Measurements from ENCODE around the gene SHOC1.
A peak's percentile ranks its signal among the peaks of the same experiment; 100 is the strongest.

The SHOC1 gene

DNA sequence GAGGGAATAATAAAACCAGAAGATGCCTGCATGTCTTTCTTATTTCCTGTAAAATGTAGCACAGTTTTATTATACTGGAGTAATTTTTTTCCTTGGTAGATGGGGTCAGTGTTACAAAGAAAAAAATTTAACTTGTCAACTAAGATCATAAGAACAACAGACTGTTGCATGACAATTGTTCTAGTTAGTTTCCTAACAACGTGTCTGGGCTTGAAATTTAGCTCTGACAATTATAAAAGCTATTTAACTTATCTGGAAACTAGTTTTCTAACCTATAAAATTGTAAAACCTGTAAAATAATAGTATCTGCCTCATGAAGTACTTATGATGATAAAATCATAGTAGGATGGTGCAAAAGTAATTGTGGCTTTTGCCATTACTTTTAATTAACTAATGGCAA, 4.9 kb downstream of the SHOC1 start:
- H3K4me3 Mint-ChIP-seq: no peak overlapping the region
- H3K27ac Mint-ChIP-seq: no peak overlapping the region
- no peaks in the 10 kb centered on the region for H3K27me3 Mint-ChIP-seq (ENCODE audit: low read depth, poor library complexity)
- H3K4me1 Mint-ChIP-seq: no peaks in the 10 kb centered on the region
- no peak for DNase-seq
- peaks cover 23% of the 10 kb centered on the region for H3K9me3 Mint-ChIP-seq
- peaks cover 26% of the 10 kb centered on the region for H3K36me3 Mint-ChIP-seq (ENCODE audit: low read depth)
- TF ChIP-seq, protein P1, sequence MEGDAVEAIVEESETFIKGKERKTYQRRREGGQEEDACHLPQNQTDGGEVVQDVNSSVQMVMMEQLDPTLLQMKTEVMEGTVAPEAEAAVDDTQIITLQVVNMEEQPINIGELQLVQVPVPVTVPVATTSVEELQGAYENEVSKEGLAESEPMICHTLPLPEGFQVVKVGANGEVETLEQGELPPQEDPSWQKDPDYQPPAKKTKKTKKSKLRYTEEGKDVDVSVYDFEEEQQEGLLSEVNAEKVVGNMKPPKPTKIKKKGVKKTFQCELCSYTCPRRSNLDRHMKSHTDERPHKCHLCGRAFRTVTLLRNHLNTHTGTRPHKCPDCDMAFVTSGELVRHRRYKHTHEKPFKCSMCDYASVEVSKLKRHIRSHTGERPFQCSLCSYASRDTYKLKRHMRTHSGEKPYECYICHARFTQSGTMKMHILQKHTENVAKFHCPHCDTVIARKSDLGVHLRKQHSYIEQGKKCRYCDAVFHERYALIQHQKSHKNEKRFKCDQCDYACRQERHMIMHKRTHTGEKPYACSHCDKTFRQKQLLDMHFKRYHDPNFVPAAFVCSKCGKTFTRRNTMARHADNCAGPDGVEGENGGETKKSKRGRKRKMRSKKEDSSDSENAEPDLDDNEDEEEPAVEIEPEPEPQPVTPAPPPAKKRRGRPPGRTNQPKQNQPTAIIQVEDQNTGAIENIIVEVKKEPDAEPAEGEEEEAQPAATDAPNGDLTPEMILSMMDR (IDR thresholded peaks at IDR 0.05): no peak

DNA sequence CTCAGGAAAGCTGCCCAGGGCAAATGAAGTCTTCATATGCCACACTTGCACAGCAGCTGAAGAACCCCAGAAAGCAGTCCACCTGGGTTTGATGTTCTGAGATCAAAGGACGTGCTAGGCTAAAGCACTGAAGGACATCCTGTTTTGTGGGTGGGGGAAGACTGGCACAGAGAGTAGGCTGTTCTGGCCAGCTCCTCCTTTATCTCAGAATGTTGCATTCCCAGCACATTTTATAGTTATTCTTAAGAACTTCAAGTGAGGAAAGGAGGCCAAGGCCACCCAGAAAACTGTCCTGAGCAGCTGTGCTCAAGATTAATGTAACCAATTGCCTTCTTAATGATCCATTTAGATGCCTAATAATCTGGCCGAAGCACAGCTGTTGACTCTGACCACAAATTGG, 10.9 kb downstream of the SHOC1 start:
- peaks cover 16% of the 10 kb centered on the region for H3K36me3 Mint-ChIP-seq (ENCODE audit: low read depth)
- H3K4me1 Mint-ChIP-seq: no peaks in the 10 kb centered on the region
- no peak for DNase-seq
- TF ChIP-seq, protein P1 (IDR thresholded peaks at IDR 0.05): no peak
- H3K9me3 Mint-ChIP-seq: peaks cover 17% of the 10 kb centered on the region
- H3K4me3 Mint-ChIP-seq: no peak overlapping the region
- H3K27me3 Mint-ChIP-seq (ENCODE audit: low read depth, poor library complexity): no peaks in the 10 kb centered on the region
- no peak overlapping the region for H3K27ac Mint-ChIP-seq

DNA sequence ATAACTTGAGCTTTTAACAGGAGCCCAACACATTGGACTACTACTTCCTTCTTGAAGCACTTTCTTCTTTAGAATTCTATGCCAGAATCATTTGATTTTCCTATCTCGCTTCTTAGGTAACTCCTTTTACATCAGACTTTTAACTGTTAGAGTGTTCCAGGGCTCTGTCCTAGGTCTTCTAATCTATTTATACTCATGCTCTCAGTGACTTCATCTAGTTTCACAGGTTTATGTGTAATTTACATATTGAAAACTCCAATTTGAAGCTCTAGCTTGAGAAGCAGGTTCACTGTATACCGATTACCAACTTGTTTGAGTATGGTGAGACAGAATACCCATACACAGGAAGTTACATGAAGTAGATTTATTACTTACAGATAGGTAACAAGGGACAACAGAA, 11.3 kb downstream of the SHOC1 start:
- DNase-seq: no peak
- no peaks in the 10 kb centered on the region for H3K4me1 Mint-ChIP-seq
- no peaks in the 10 kb centered on the region for H3K27me3 Mint-ChIP-seq (ENCODE audit: low read depth, poor library complexity)
- no peak overlapping the region for H3K4me3 Mint-ChIP-seq
- TF ChIP-seq, protein P1 (IDR thresholded peaks at IDR 0.05): no peak
- H3K9me3 Mint-ChIP-seq: peaks cover 14% of the 10 kb centered on the region
- no peak overlapping the region for H3K27ac Mint-ChIP-seq
- peaks cover 14% of the 10 kb centered on the region for H3K36me3 Mint-ChIP-seq (ENCODE audit: low read depth)

DNA sequence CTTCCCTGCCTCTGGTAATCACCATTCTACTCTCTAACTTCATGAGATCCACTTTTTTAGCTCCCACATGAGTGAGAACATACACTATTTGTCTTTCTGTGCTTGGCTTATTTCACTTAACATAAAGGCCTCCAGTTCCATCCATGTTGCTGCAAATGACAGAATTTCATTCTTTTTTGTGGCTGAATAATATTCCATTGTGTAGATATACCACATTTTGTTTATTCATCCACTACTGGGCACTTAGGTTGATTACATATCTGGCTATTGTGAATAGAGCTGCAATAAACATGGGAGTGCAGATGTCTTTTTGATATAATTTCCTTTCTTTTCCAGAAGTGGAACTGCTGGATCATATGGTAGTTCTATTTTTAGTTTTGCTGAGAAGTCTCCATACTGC, 28.7 kb downstream of the SHOC1 start:
- Mint-ChIP-seq H3K36me3 (ENCODE audit: low read depth) (peaks cover 25% of the 10 kb centered on the region), H3K4me1 (no peaks in the 10 kb centered on the region), H3K27me3 (ENCODE audit: low read depth, poor library complexity) (peaks cover 2% of the 10 kb centered on the region), H3K9me3 (peaks cover 42% of the 10 kb centered on the region), H3K4me3 (no peak overlapping the region), H3K27ac (no peak overlapping the region)
- no peak for DNase-seq
- TF ChIP-seq, protein P1 (IDR thresholded peaks at IDR 0.05): no peak

DNA sequence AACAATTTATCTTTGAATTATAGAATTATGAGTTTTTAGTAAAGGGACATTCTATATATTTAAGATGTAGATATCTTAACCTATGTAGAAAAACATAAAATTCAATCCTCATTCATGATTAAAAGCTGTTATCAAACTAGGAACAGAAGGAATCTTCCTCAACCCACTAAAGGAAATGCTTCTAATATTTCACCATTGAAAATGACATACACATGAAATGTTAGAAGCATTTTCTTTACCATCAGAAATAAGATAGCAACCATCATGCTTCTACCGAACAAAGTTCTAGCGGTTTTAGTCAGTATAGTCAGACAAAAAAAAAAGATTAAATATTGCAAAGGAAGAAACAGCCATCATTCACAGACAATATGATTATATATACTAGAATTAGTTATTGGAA, 32.2 kb downstream of the SHOC1 start:
- Mint-ChIP-seq H3K27ac (no peak overlapping the region), H3K36me3 (ENCODE audit: low read depth) (peaks cover 15% of the 10 kb centered on the region), H3K27me3 (ENCODE audit: low read depth, poor library complexity) (no peaks in the 10 kb centered on the region), H3K4me3 (no peak overlapping the region), H3K9me3 (peaks cover 25% of the 10 kb centered on the region), H3K4me1 (no peaks in the 10 kb centered on the region)
- DNase-seq: no peak
- TF ChIP-seq, protein P1 (IDR thresholded peaks at IDR 0.05): no peak

DNA sequence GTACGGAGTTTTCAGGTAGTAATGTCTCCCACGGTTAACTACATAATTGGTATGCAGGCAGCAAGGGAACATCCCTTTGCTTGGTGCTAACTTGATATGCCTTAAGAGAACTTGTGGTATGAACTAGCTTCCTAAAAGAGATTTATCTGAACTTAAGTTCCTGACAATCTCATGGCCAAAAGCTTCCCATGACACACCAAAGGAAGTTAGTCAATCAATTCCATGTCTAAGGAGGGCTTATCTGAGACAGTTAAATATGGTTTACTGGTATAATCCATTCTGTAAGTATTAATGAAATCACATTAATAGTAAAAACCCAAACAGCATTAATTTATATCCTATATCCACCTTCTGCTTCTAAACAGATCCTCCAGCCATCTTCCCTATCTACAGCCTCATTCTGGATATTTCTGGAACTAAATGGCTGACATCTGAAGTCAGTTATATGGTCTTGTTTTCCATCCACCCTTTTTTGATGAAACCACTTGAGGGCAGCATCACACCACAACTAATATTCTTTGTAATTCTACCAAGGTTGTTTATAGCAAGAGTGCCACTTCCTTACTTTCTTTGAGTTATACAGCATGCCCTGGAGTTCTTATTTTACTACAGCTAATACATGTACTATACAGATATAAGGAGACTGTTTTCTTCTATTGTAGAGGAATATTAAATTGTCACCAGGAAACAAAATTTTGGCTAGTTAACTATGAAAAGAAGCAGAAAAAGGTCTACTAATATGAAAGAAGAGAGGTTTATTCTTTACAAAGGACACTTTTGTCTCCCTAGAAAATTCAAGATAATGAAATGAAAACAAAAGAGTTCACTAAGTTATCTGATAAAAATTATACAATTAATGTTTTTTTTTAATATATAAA, 34.7 kb downstream of the SHOC1 start:
- H3K4me3 Mint-ChIP-seq: no peak overlapping the region
- DNase-seq: peak; percentile 25
- no peaks in the 10 kb centered on the region for H3K4me1 Mint-ChIP-seq
- H3K27ac Mint-ChIP-seq: no peak overlapping the region
- no peaks in the 10 kb centered on the region for H3K27me3 Mint-ChIP-seq (ENCODE audit: low read depth, poor library complexity)
- TF ChIP-seq, protein P1 (IDR thresholded peaks at IDR 0.05): peak; percentile 76
- H3K36me3 Mint-ChIP-seq (ENCODE audit: low read depth): no peaks in the 10 kb centered on the region
- peaks cover 6% of the 10 kb centered on the region for H3K9me3 Mint-ChIP-seq
